ENCODE measurements around the gene TMEM221. TPM values are rescaled to one million over a fixed set of nuclear protein-coding genes. Genes with fewer than 3 reads are reported as not detected.
"Not testable (repeated sequence)": the region's sequence is repeated elsewhere in the genome, so short reads cannot be mapped to it uniquely, and the experiment has no call there.

TMEM221 gene
- total RNA-seq, 1 experiment from 2014 or later = not detected

GRCh38 chr19:17475541-17476115, 27.2 kb upstream of the TMEM221 start:
- H3K27ac Mint-ChIP-seq (ENCODE audit: unreplicated experiment) = no peak overlapping the region

GRCh38 chr19:17475011-17475540, 26.6 kb upstream of the TMEM221 start:
- POLR2A ChIA-PET = not testable (repeated sequence)

More at GRCh38 chr19:17475541-17476115, 27.2 kb upstream of the TMEM221 start:
- TF ChIP-seq CTCF (IDR thresholded peaks at IDR 0.05; ENCODE audit: insufficient read depth in 1 of 2, low read depth in 1 of 2, low read length in 1 of 2, severe bottlenecking in 1 of 2, unreplicated experiment in 1 of 2) = no peak
- intact Hi-C loops (cut with micrococcal nuclease; ENCODE audit: unreplicated experiment) = no loop called here
- Histone ChIP-seq H3K27me3 (replicated peaks; ENCODE audit: control insufficient read depth, insufficient read depth, low read length) (no peaks in the 10 kb centered on the region), H3K9me3 (no peaks in the 10 kb centered on the region), H3K4me3 (ENCODE audit: low read depth, low read length) (no peak overlapping the region), H3K4me1 (no peaks in the 10 kb centered on the region), H3K36me3 (ENCODE audit: control insufficient read depth, insufficient read depth, low read length) (no peaks in the 10 kb centered on the region)
- no peaks in the 10 kb centered on the region for H3K9me3 Mint-ChIP-seq (ENCODE audit: unreplicated experiment)
- no peak overlapping the region for H3K4me3 Mint-ChIP-seq (ENCODE audit: unreplicated experiment)
- H3K36me3 Mint-ChIP-seq (ENCODE audit: insufficient read depth, unreplicated experiment) = no peaks in the 10 kb centered on the region
- DNase-seq = no peak
- H3K4me1 Mint-ChIP-seq (ENCODE audit: low read depth, unreplicated experiment) = no peaks in the 10 kb centered on the region
- no peaks in the 10 kb centered on the region for H3K27me3 Mint-ChIP-seq (ENCODE audit: insufficient read depth, unreplicated experiment)
- no TSS peak for BruUV-seq (replicated peaks)
- ChIA-PET CTCF (no interaction called here), POLR2A (no interaction called here)

GRCh38 chr19:17473041-17473440, 24.6 kb upstream of the TMEM221 start:
- ChIA-PET CTCF (no interaction called here), POLR2A (no interaction called here)
- H3K4me1 ChIP-seq = peaks cover 4% of the 10 kb centered on the region; the same call in 1 of the 2 replicates
- Mint-ChIP-seq H3K27me3 (ENCODE audit: insufficient read depth, unreplicated experiment) (no peaks in the 10 kb centered on the region), H3K4me3 (ENCODE audit: unreplicated experiment) (no peak overlapping the region), H3K36me3 (ENCODE audit: insufficient read depth, unreplicated experiment) (peaks cover 13% of the 10 kb centered on the region), H3K9me3 (ENCODE audit: unreplicated experiment) (no peaks in the 10 kb centered on the region), H3K27ac (ENCODE audit: unreplicated experiment) (no peak overlapping the region), H3K4me1 (ENCODE audit: low read depth, unreplicated experiment) (peaks cover 9% of the 10 kb centered on the region)
- H3K4me3 ChIP-seq (ENCODE audit: low read depth, low read length) = no peak overlapping the region
- no peak for TF ChIP-seq CTCF (IDR thresholded peaks at IDR 0.05; ENCODE audit: insufficient read depth in 1 of 2, low read depth in 1 of 2, low read length in 1 of 2, severe bottlenecking in 1 of 2, unreplicated experiment in 1 of 2)
- BruUV-seq (replicated peaks) = no TSS peak
- no peak for DNase-seq
- H3K9me3 ChIP-seq = no peaks in the 10 kb centered on the region
- intact Hi-C loops (cut with micrococcal nuclease; ENCODE audit: unreplicated experiment) = no loop called here
- H3K36me3 ChIP-seq (ENCODE audit: control insufficient read depth, insufficient read depth, low read length) = no peaks in the 10 kb centered on the region
- H3K27me3 ChIP-seq (replicated peaks; ENCODE audit: control insufficient read depth, insufficient read depth, low read length) = no peaks in the 10 kb centered on the region

More at GRCh38 chr19:17475011-17475540, 26.6 kb upstream of the TMEM221 start:
- H3K27me3 Mint-ChIP-seq (ENCODE audit: insufficient read depth, unreplicated experiment); H3K9me3 Mint-ChIP-seq (ENCODE audit: unreplicated experiment); H3K4me1 Mint-ChIP-seq (ENCODE audit: low read depth, unreplicated experiment); H3K27me3 ChIP-seq (replicated peaks; ENCODE audit: control insufficient read depth, insufficient read depth, low read length); H3K4me1 ChIP-seq; H3K4me3 Mint-ChIP-seq (ENCODE audit: unreplicated experiment); H3K36me3 Mint-ChIP-seq (ENCODE audit: insufficient read depth, unreplicated experiment); DNase-seq; intact Hi-C loops (cut with micrococcal nuclease; ENCODE audit: unreplicated experiment); H3K9me3 ChIP-seq; H3K36me3 ChIP-seq (ENCODE audit: control insufficient read depth, insufficient read depth, low read length); H3K27ac Mint-ChIP-seq (ENCODE audit: unreplicated experiment); CTCF ChIA-PET; BruUV-seq (replicated peaks); H3K4me3 ChIP-seq (ENCODE audit: low read depth, low read length): not testable (repeated sequence)
